Trophoblast cell (in vitro differentiated cells and primary cell): ENCODE measurements around the gene RBM38.

Experiments
- DNase-seq, 2 donors: peaks; one replicate each; pipeline ENCODE4 v3.0.0-alpha.2; 2016
- H2AFZ ChIP-seq: 2 replicates; pipeline ENCODE4 v1.6.1; 2013; ENCODE audit warnings: low read length, moderate library complexity, mild to moderate bottlenecking; ENCODE audit not compliant: insufficient read depth, poor library complexity
- H2AK5ac ChIP-seq: 2 replicates; pipeline ENCODE4 v1.6.1; 2013; ENCODE audit warnings: mild to moderate bottlenecking, low read length
- H2BK120ac ChIP-seq: 2 replicates; pipeline ENCODE4 v1.6.1; 2013; ENCODE audit warnings: low read length, mild to moderate bottlenecking, moderate library complexity; ENCODE audit not compliant: insufficient read depth, poor library complexity
- H2BK12ac ChIP-seq: 2 replicates; pipeline ENCODE4 v1.6.1; 2013; ENCODE audit warnings: mild to moderate bottlenecking, low read length, moderate library complexity
- H2BK5ac ChIP-seq: 2 replicates; pipeline ENCODE4 v1.6.1; 2013; ENCODE audit warnings: low read length, low read depth, moderate library complexity, mild to moderate bottlenecking; ENCODE audit not compliant: poor library complexity
- H3K14ac ChIP-seq: 2 replicates; pipeline ENCODE4 v1.6.1; 2013; ENCODE audit warnings: mild to moderate bottlenecking, low read length
- H3K18ac ChIP-seq: 2 replicates; pipeline ENCODE4 v1.6.1; 2013; ENCODE audit warnings: mild to moderate bottlenecking, low read length
- H3K23ac ChIP-seq: 2 replicates; pipeline ENCODE4 v1.6.1; 2013; ENCODE audit warnings: low read length
- H3K27ac ChIP-seq: 2 replicates; pipeline ENCODE4 v1.5.1; 2013; ENCODE audit warnings: low read depth, mild to moderate bottlenecking, inconsistent platforms, low read length, moderate library complexity
- H3K27me3 ChIP-seq: 2 replicates; pipeline ENCODE4 v1.6.1; 2013; ENCODE audit warnings: inconsistent platforms, mild to moderate bottlenecking, low read length, moderate library complexity; ENCODE audit not compliant: insufficient read depth
- H3K36me3 ChIP-seq, 2 experiments: 1 replicate in 1 of 2; 2 replicates in 1 of 2; pipeline ENCODE4 v1.6.1; 2013; ENCODE audit warnings: low read length in 2 of 2, mild to moderate bottlenecking in 2 of 2, moderate library complexity in 1 of 2; ENCODE audit not compliant: insufficient read depth in 2 of 2, control insufficient read depth in 1 of 2
- H3K4ac ChIP-seq: 2 replicates; pipeline ENCODE4 v1.6.1; 2013; ENCODE audit warnings: low read depth, mild to moderate bottlenecking, low read length, moderate library complexity
- H3K4me1 ChIP-seq, 2 experiments: 1 replicate in 1 of 2; 2 replicates in 1 of 2; pipeline ENCODE4 v1.6.1; 2013; ENCODE audit warnings: low read length in 2 of 2, mild to moderate bottlenecking in 2 of 2, moderate library complexity in 1 of 2; ENCODE audit not compliant: insufficient read depth in 2 of 2, control insufficient read depth in 1 of 2
- H3K4me2 ChIP-seq: 2 replicates; pipeline ENCODE4 v1.6.1; 2013; ENCODE audit warnings: inconsistent platforms, mild to moderate bottlenecking, low read length, moderate library complexity
- H3K4me3 ChIP-seq: 2 replicates; pipeline ENCODE4 v1.5.1; 2013; ENCODE audit warnings: mild to moderate bottlenecking, low read depth, low read length, inconsistent platforms
- H3K79me1 ChIP-seq: one replicate; pipeline ENCODE4 v1.6.1; 2013; ENCODE audit warnings: low read length
- H3K79me2 ChIP-seq: 2 replicates; pipeline ENCODE4 v1.6.1; 2013; ENCODE audit warnings: low read length, mild to moderate bottlenecking; ENCODE audit not compliant: control insufficient read depth, insufficient read depth, poor library complexity
- H3K9ac ChIP-seq: 2 replicates; pipeline ENCODE4 v1.6.1; 2013; ENCODE audit warnings: mild to moderate bottlenecking, low read length
- H3K9me3 ChIP-seq: 2 replicates; pipeline ENCODE4 v1.6.1; 2013; ENCODE audit warnings: low read depth, mild to moderate bottlenecking, control low read depth, inconsistent platforms, low read length; ENCODE audit not compliant: insufficient read depth
- H4K12ac ChIP-seq: 2 replicates; pipeline ENCODE4 v1.6.1; 2013; ENCODE audit warnings: low read depth, mild to moderate bottlenecking, low read length, moderate library complexity
- H4K8ac ChIP-seq: 2 replicates; pipeline ENCODE4 v1.6.1; 2013; ENCODE audit warnings: low read depth, mild to moderate bottlenecking, low read length, moderate library complexity
- H4K91ac ChIP-seq: one replicate; pipeline ENCODE4 v1.6.1; 2013; ENCODE audit warnings: low read depth, mild to moderate bottlenecking, low read length, moderate library complexity
- WGBS: extraction: QIAGEN DNeasy Blood & Tissue Kit; methylation state at CpG from one replicate; pipeline ENCODE4 v1.1.7; 2013; ENCODE audit warnings: missing lambda C conversion rate; ENCODE audit not compliant: insufficient read length, insufficient coverage; ENCODE audit errors: extremely low coverage; 5-methylcytosine and 5-hydroxymethylcytosine counted together

RBM38 gene

DNA sequence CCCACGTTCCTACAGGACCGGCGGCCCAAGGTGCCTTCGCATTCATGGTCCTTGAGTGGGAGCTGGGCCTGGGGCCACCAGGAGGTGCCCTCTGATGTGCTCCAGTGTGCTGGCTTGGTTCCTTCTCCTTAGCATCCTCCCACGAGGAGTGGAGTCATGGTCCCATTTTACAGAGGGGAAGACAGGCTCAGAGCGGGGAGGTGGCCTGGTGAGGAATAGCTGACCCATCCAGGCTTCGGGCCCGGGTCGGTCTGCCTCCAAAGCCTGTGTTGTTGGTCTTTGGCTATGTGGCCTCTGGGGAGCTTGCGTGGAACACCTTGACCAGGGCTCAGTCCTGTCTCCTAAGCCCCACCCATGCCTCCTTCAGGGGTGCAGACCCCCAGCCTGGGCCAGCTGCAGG lies 22.8 kb downstream of the RBM38 start:
- Histone ChIP-seq H3K18ac (no peak overlapping the region), H3K9me3 (no peaks in the 10 kb centered on the region), H2BK5ac (no peak overlapping the region), H3K79me2 (no peaks in the 10 kb centered on the region), H3K4ac (no peak overlapping the region), H3K9ac (no peak overlapping the region), H3K27ac (no peak overlapping the region), H2AK5ac (no peak overlapping the region), H3K4me2 (no peak overlapping the region), H3K27me3 (no peaks in the 10 kb centered on the region), H4K12ac (no peak overlapping the region), H3K14ac (no peak overlapping the region), H3K23ac (no peak overlapping the region), H3K4me3 (no peak overlapping the region), H2AFZ (no peak overlapping the region), H3K36me3 (peaks cover 5% of the 10 kb centered on the region in 2 experiments), H2BK120ac (no peak overlapping the region), H2BK12ac (no peak overlapping the region), H4K8ac (no peak overlapping the region), H4K91ac (no peak overlapping the region), H3K4me1 (peaks cover 7 to 17% of the 10 kb centered on the region in 2 experiments), H3K79me1 (peaks cover 6% of the 10 kb centered on the region)
- DNase-seq, result no peak
- no CpG with 5 or more reads among the region's 10 CpGs for WGBS

DNA sequence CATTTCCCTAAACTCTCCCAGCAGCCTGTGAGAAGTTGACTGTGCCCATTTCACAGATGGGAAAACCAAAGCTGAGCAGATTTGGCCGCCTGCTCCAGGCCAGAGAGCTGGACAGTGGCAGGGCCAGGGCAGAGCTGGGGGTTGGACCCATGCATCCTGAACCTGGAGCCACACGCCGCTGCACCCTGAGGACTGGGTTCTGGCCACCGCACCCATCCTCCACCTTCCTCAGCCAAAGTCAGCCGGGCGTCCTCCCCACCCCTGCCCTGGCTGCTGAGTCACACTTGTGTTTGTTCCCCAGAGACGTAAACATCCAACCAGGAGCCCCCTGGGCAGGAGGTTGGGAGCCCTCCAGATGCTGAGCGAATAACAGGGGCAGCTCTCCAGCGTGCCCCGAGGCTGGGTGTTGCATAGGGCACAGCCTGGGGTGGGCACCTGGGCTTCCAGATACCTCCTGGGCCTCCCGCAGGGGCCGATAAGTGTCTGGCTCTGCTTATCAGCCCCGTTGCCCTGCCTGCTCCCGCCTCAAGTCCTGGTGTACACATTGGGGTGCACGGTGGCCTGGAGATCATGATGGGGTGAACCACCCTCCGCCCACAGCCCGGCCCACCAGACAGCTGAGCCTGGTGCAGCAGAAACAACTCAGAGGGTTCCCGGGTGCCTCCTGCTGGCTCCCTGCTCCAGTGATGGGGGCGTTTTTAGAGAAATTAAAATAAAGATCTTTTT lies 23.8 kb downstream of the RBM38 start:
- H4K12ac ChIP-seq, result no peak overlapping the region
- no peak overlapping the region for H2BK12ac ChIP-seq
- no peak overlapping the region for H2AK5ac ChIP-seq
- no peak for DNase-seq
- no peak overlapping the region for H2BK5ac ChIP-seq
- no peaks in the 10 kb centered on the region for H3K36me3 ChIP-seq
- H3K9ac ChIP-seq, result no peak overlapping the region
- no peak overlapping the region for H3K4ac ChIP-seq
- no peak overlapping the region for H3K27ac ChIP-seq
- no CpG with 5 or more reads among the region's 19 CpGs for WGBS
- H3K79me1 ChIP-seq, result peaks cover 5% of the 10 kb centered on the region
- no peak overlapping the region for H4K91ac ChIP-seq
- H2AFZ ChIP-seq, result no peak overlapping the region
- no peak overlapping the region for H3K18ac ChIP-seq
- H3K14ac ChIP-seq, result no peak overlapping the region
- no peak overlapping the region for H3K4me2 ChIP-seq
- no peak overlapping the region for H2BK120ac ChIP-seq
- H3K27me3 ChIP-seq, result no peaks in the 10 kb centered on the region
- H3K23ac ChIP-seq, result no peak overlapping the region
- H4K8ac ChIP-seq, result no peak overlapping the region
- H3K4me1 ChIP-seq, result peaks cover 4 to 9% of the 10 kb centered on the region in 2 experiments
- H3K4me3 ChIP-seq, result no peak overlapping the region
- no peaks in the 10 kb centered on the region for H3K79me2 ChIP-seq
- no peaks in the 10 kb centered on the region for H3K9me3 ChIP-seq

DNA sequence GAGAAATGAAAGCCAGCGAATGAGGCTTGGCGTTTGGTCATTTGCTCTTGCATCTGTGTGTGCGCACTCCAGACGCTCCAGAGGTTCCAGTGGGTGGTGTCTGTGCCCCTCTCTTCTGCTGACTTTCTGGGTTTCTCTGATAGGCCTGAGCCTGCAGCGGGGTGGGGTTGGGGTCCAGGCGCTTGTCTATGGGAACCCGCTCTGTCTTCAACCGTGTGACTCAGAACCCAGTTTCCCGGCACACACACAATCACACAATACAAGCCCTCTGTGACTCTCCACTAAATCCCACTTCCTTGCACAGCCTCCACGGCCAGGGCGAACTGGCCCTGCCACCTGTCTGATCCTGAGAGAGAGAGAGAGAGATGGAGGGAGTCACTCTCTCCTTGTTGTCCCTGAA lies 24.6 kb downstream of the RBM38 start:
- no peak overlapping the region for H3K4ac ChIP-seq
- no peak overlapping the region for H2BK120ac ChIP-seq
- H3K9ac ChIP-seq, result no peak overlapping the region
- no peaks in the 10 kb centered on the region for H3K79me2 ChIP-seq
- H3K4me3 ChIP-seq, result no peak overlapping the region
- peaks cover 2 to 4% of the 10 kb centered on the region in 2 experiments for H3K4me1 ChIP-seq
- DNase-seq, result no peak
- H4K91ac ChIP-seq, result no peak overlapping the region
- H3K4me2 ChIP-seq, result no peak overlapping the region
- H2AK5ac ChIP-seq, result no peak overlapping the region
- H3K9me3 ChIP-seq, result no peaks in the 10 kb centered on the region
- no peaks in the 10 kb centered on the region for H3K36me3 ChIP-seq
- no peak overlapping the region for H3K18ac ChIP-seq
- no peak overlapping the region for H2AFZ ChIP-seq
- no peak overlapping the region for H2BK12ac ChIP-seq
- H2BK5ac ChIP-seq, result no peak overlapping the region
- no peak overlapping the region for H3K23ac ChIP-seq
- H3K27ac ChIP-seq, result no peak overlapping the region
- H3K27me3 ChIP-seq, result no peaks in the 10 kb centered on the region
- no peak overlapping the region for H3K14ac ChIP-seq
- no CpG with 5 or more reads among the region's 11 CpGs for WGBS
- H4K12ac ChIP-seq, result no peak overlapping the region
- H3K79me1 ChIP-seq, result peaks cover 4% of the 10 kb centered on the region
- H4K8ac ChIP-seq, result no peak overlapping the region

DNA sequence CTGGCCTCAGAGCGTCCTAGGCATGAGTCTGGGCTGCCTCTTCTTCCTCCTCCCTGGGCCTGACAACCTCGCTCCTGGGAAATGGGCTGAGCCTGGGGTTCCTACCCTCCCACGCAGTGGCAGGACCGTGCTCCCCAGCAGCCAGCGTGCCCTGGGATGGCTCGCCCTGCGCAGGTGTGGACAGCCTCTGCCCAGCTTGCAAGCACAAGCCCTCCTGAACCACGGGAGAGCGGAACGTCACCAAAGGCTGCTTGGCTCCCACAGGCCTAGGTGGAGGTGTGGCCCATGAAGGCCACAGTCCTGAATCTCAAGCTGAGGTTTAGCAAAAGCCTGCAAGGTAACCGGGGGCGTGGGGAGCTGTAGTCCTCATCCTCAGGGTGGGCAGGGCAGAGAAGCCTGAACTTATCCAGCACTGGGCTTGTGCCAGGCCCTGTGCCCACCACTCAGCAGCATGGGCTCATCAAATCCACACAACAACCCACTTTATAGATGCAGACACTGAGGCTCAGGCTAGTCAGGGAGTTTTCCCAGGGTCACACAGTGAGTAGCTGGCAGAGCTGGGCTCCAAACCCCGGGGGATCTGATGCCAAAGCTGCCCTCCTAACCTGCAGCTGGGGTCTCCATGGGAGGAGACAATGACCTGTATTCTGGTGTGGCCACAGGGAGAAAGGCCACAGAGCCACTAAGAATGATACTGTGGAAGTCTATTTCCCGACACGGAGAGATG lies 25.3 kb downstream of the RBM38 start:
- peak overlapping the region; percentile 26 for H3K4me3 ChIP-seq
- no peak overlapping the region for H3K14ac ChIP-seq
- H3K23ac ChIP-seq, result no peak overlapping the region
- no peak overlapping the region for H4K8ac ChIP-seq
- H3K18ac ChIP-seq, result no peak overlapping the region
- H3K4me2 ChIP-seq, result no peak overlapping the region
- H3K79me2 ChIP-seq, result no peaks in the 10 kb centered on the region
- H3K79me1 ChIP-seq, result peaks cover 4% of the 10 kb centered on the region
- no peaks in the 10 kb centered on the region for H3K9me3 ChIP-seq
- H3K9ac ChIP-seq, result no peak overlapping the region
- H2BK120ac ChIP-seq, result no peak overlapping the region
- H2AFZ ChIP-seq, result no peak overlapping the region
- no peak overlapping the region for H3K4ac ChIP-seq
- H3K36me3 ChIP-seq, result no peaks in the 10 kb centered on the region
- H3K4me1 ChIP-seq, result peaks cover 2 to 4% of the 10 kb centered on the region in 2 experiments
- H3K27ac ChIP-seq, result no peak overlapping the region
- no peak overlapping the region for H4K91ac ChIP-seq
- no peak for DNase-seq
- no peak overlapping the region for H2BK12ac ChIP-seq
- no peak overlapping the region for H2AK5ac ChIP-seq
- no peaks in the 10 kb centered on the region for H3K27me3 ChIP-seq
- H2BK5ac ChIP-seq, result no peak overlapping the region
- WGBS, result no CpG with 5 or more reads among the region's 15 CpGs
- H4K12ac ChIP-seq, result no peak overlapping the region
